GM10248 (cell line): ENCODE measurements around the gene C2orf81.
A peak's percentile ranks its signal among the peaks of the same experiment; 100 is the strongest.

Experiments
- CTCF ChIA-PET: fragments of 300-600 bp; sonication (Branson Sonifier 250); formaldehyde crosslinking; extraction: SDS; loops from one replicate; lab custom pipeline; 2021; ENCODE audit warnings: antibody characterized with exemption; lab: Yijun Ruan, JAX
- POLR2A ChIA-PET: fragments of 350-650 bp; sonication (Branson Sonifier 250); formaldehyde crosslinking; extraction: SDS; loops from one replicate; lab custom pipeline; 2020; ENCODE audit warnings: antibody characterized with exemption; lab: Yijun Ruan, JAX
- DNase-seq: peaks from one replicate; pipeline ENCODE4 v3.0.0; 2012; ENCODE audit errors: extremely low spot score
- CTCF ChIP-seq: IDR thresholded peaks from 2 replicates; pipeline ENCODE4 v1.5.1; 2012; ENCODE audit warnings: mild to moderate bottlenecking, low read depth; ENCODE audit errors: extremely low read depth, missing control alignments, control extremely low read depth

Gene C2orf81

DNA sequence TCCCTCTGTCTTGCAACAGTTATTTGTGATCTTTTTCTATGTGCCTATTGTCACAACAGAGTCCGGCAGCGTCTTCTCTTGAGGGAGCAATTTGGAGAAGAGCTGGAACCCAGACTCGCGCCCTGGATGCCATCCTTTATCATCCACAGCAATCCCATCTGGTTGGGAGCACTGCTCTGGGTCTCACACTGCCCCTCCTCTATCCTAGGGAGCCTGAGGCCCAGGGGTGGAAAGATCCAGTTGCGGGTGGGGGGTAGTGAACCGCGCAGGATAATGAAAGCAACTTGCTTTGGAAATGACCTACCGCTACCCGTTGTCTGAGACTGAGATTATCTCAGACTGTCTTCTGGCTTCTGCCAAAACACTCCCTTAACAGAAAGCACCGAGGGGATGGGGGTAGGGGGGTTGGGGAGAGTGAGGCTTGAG lies 37.5 kb upstream of the C2orf81 start:
- no peak for DNase-seq
- no peak for TF ChIP-seq CTCF
- ChIA-PET CTCF (interaction anchor here (0.9 to 4.5 kb wide), 5 partner anchors 8 to 129 kb away, joined by 3 to 29 read pairs (median 5); partner anchors contain the start of genes AUP1, CCDC142, HTRA2 and MRPL53), POLR2A (interaction anchor here (1.0 to 1.7 kb wide), 8 partner anchors 8 to 72 kb away, joined by 3 to 8 read pairs (median 6); partner anchors contain the start of genes AUP1, HTRA2 and MRPL53)

DNA sequence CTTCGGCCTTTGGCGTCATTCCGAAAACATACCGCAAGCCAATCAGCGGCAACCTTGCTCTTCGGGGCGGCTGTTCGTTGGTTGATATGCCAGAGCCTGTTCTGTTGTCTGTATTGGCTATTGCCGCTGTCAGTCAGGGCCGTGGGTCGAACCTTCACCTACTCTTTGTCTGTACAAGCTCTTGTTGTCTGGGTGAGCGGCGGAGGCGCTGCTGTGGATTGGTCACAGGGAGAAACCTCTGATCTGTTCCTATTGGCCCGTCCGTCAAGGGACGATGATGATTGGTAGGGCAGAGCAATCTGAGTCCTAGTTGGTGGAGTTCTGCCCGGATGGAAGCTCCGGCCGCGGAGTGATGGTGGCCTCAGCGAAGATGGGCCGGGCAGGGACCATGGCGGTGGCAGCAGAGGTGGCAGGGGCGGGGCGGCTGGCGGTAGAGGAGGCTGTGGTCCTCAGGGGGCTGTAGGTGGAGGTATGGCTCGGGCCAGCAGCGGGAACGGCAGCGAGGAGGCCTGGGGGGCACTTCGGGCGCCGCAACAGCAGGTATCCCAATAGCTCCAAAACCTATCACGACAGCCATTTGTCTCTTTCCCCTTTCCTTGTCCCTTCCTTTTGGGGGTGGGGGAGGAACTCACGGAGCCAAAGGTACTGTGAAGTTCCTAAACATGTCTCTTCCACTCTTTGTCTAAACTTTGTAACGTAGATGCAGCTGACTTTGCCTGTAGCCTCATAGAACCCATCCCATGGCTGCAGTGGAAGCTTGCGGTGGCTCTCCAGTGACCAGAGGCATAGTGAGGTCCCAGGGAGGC lies 36.9 kb upstream of the C2orf81 start, which contains the start of gene WBP1:
TSS of gene WBP1 (plus strand) at position 307 of the 806 bp plus-strand sequence. CDS start at position 472, 165 bp downstream.
- CTCF ChIA-PET: interaction anchor here (0.9 to 4.5 kb wide), 7 partner anchors 9 to 129 kb away, joined by 3 to 29 read pairs (median 4); partner anchors contain the start of genes AUP1, CCDC142, HTRA2 and MRPL53
- POLR2A ChIA-PET: interaction anchor here (1.0 to 1.7 kb wide), 10 partner anchors 9 to 72 kb away, joined by 3 to 8 read pairs (median 4); partner anchors contain the start of genes AUP1, HTRA2 and MRPL53
- DNase-seq: peak; percentile 95
- no peak for TF ChIP-seq CTCF

DNA sequence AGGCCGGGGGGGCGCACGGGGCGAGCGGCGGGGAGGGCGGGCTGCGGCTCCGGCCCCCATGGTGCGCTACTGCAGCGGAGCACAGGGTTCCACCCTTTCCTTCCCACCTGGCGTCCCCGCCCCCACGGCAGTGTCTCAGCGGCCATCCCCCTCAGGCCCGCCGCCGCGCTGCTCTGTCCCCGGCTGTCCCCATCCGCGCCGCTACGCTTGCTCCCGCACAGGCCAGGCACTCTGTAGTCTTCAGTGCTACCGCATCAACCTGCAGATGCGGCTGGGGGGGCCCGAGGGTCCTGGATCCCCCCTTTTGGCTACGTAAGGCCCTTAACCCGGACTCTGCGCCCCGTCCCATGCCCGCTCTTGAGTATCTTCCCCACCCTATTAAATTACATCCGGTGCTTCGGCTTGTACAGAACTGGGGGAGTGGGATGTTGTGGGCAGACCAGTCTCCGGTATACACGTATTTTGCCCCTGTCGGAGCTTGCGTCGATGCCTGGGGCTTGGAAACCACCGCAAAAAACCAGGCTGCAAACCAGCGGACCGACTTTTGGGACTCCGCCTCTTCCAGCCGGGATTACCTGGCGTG lies 36.2 kb upstream of the C2orf81 start:
- no peak for TF ChIP-seq CTCF
- ChIA-PET POLR2A (interaction anchor here (0.6 to 1.7 kb wide), 10 partner anchors 9 to 73 kb away, joined by 3 to 8 read pairs (median 6); partner anchors contain the start of genes AUP1, HTRA2 and MRPL53), CTCF (interaction anchor here (1.0 to 4.5 kb wide), 7 partner anchors 16 to 130 kb away, joined by 3 to 29 read pairs (median 4); partner anchors contain the start of genes AUP1, CCDC142, HTRA2 and MRPL53)
- DNase-seq: peak; percentile 80

DNA sequence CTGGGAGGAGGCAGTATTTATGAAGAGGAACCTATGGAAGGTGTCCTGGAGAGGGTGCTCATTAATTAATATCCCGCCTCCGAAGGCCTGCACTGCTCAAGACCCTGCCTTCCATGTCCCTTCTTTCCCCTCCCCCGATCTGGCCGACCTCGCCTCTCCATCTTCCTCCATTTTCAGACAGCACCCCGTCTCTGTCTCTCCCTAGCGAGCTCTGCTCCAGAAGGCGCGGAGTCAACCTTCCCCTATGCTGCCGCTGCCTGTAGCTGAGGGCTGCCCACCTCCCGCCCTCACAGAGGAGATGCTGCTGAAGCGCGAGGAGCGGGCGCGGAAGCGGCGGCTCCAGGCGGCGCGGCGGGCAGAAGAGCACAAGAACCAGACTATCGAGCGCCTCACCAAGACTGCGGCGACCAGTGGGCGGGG lies 35.7 kb upstream of the C2orf81 start:
- POLR2A ChIA-PET: interaction anchor here (0.6 to 1.7 kb wide), 4 partner anchors 10 to 74 kb away, joined by 3 to 8 read pairs (median 6); partner anchors contain the start of genes AUP1 and HTRA2
- CTCF ChIA-PET: interaction anchor here (1.0 to 4.5 kb wide), 6 partner anchors 17 to 128 kb away, joined by 3 to 29 read pairs (median 5); partner anchors contain the start of genes CCDC142, MRPL53 and TTC31
- DNase-seq: no peak
- TF ChIP-seq CTCF: no peak

DNA sequence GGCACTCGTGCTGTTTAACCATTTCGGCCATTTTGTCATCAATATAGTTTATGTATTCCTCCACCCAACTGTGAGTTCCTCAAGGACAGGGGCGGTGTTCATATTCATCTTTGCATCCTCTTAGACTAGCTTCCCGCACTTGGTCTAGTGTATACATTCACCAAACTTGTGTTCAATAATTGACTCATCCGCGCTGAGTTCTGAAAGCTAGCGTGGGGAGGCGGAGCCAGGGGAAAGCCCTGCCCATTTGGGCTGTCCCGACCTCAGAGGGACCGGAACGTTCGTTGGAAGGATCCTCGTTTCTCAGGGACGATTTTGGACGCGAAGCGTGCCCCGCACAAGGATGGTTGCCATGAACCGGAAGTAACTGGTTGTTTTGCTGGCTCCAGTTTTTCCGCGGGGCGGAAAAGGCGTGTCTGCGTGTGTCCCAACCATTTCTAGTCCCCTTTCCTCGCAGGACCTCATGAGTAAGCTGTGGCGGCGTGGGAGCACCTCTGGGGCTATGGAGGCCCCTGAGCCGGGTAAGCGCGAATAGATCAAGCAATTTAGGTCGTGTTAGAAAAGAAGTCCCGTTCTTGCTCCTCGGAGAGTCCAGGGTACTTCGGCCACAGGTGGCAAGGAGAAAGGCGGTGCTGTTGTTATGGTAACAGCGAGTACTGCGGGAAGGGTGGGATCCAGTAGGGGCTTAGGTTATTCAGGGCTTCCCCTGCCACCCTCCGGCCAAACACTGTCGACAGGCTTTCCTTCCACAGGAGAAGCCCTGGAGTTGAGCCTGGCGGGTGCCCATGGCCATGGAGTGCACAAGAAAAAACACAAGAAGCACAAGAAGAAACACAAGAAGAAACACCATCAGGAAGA lies 33.5 kb upstream of the C2orf81 start, which contains the start of gene INO80B:
TSS of gene INO80B (plus strand) at position 434 of the 858 bp plus-strand sequence. CDS start at position 464, 30 bp downstream.
- DNase-seq: peak; percentile 85
- TF ChIP-seq CTCF: no peak
- CTCF ChIA-PET: interaction anchor here (0.7 to 4.5 kb wide), 10 partner anchors 10 to 131 kb away, joined by 3 to 26 read pairs (median 8); partner anchors contain the start of genes CCDC142, MOGS, MRPL53 and TTC31
- POLR2A ChIA-PET: interaction anchor here (0.9 to 1.1 kb wide), 3 partner anchors 14 to 49 kb away, joined by 3 to 6 read pairs (median 3); partner anchors contain the start of gene CCDC142
